SK-N-SH treated with all-trans-retinoic acid at 6 μM for 48 hours (cell line): ENCODE measurements around the gene PNPLA3.

Experiments
- BACH2 ChIP-seq: fragments of 250-450 bp; sonication (Bioruptor Pico); IDR thresholded peaks from 2 replicates; pipeline ENCODE4 v1.9.0; 2021; ENCODE audit warnings: mild to moderate bottlenecking, borderline replicate concordance
- CREB5 ChIP-seq: fragments of 250-450 bp; sonication (Bioruptor Pico); IDR thresholded peaks from 2 replicates; pipeline ENCODE4 v1.5.1; 2020; ENCODE audit warnings: low read depth, mild to moderate bottlenecking, moderate library complexity
- CSRNP3 ChIP-seq: fragments of 250-450 bp; sonication (Bioruptor Pico); IDR thresholded peaks from 2 replicates; pipeline ENCODE4 v1.5.1; 2021; ENCODE audit warnings: mild to moderate bottlenecking, moderate library complexity
- ESRRG ChIP-seq: fragments of 250-450 bp; sonication (Bioruptor Pico); IDR thresholded peaks from 2 replicates; pipeline ENCODE4 v1.6.1; 2021; ENCODE audit warnings: mild to moderate bottlenecking
- GLIS3 ChIP-seq: fragments of 250-450 bp; sonication (Bioruptor Pico); IDR thresholded peaks from 2 replicates; pipeline ENCODE4 v1.5.0; 2020; ENCODE audit warnings: mild to moderate bottlenecking, moderate library complexity
- ISL1 ChIP-seq: fragments of 250-450 bp; sonication (Bioruptor Pico); IDR thresholded peaks from 2 replicates; pipeline ENCODE4 v2.1.2; 2022; ENCODE audit warnings: mild to moderate bottlenecking, moderate library complexity
- PATZ1 ChIP-seq: fragments of 250-450 bp; sonication (Bioruptor Pico); IDR thresholded peaks from 2 replicates; pipeline ENCODE4 v1.8.0; 2020; ENCODE audit warnings: mild to moderate bottlenecking, moderate library complexity, borderline replicate concordance
- RARB ChIP-seq: fragments of 250-450 bp; sonication (Bioruptor Pico); IDR thresholded peaks from 2 replicates; pipeline ENCODE4 v1.8.0; 2021; ENCODE audit warnings: mild to moderate bottlenecking, moderate library complexity
- TOX ChIP-seq: fragments of 250-450 bp; sonication (Bioruptor Pico); IDR thresholded peaks from 2 replicates; pipeline ENCODE4 v1.8.0; 2021; ENCODE audit warnings: mild to moderate bottlenecking, moderate library complexity, borderline replicate concordance
- ZFP30 ChIP-seq: fragments of 450-650 bp; formaldehyde crosslinking; IDR thresholded peaks from 2 replicates; pipeline ENCODE4 v1.5.0; 2022; ENCODE audit warnings: mild to moderate bottlenecking, moderate library complexity
- ZNF8 ChIP-seq: fragments of 450-650 bp; formaldehyde crosslinking; IDR thresholded peaks from 2 replicates; pipeline ENCODE4 v1.5.0; 2020; ENCODE audit warnings: mild to moderate bottlenecking, moderate library complexity

- TF ChIP-seq RARB (CRISPR knock-in tag): no peak
- no peak for TF ChIP-seq TOX
- no peak for TF ChIP-seq CREB5 (CRISPR knock-in tag)
- no peak for TF ChIP-seq BACH2
- no peak for TF ChIP-seq ESRRG (CRISPR knock-in tag)
- TF ChIP-seq ZFP30 (CRISPR knock-in tag): no peak
- no peak for TF ChIP-seq ZNF8 (CRISPR knock-in tag)
- TF ChIP-seq GLIS3 (CRISPR knock-in tag): no peak
- TF ChIP-seq PATZ1: no peak
- no peak for TF ChIP-seq CSRNP3 (CRISPR knock-in tag)
- no peak for TF ChIP-seq ISL1 (CRISPR knock-in tag)
Measured at GRCh38 chr22:43886231-43886630, 37.4 kb upstream of the PNPLA3 start.
